Suprapubic skin (tissue), 4 donors: ENCODE results near the gene RPS6KC1. TPM values are rescaled to one million over a fixed set of nuclear protein-coding genes. Genes with fewer than 3 reads are reported as not detected.

Experiments used
- DNase-seq, 2 donors: peaks; one replicate each; pipeline ENCODE4 v3.0.0-alpha.2; 2019; ENCODE audit warnings: low spot score in 2 of 2
- H3K27ac ChIP-seq: fragments of 200-600 bp; sonication (generic); one replicate; pipeline ENCODE4 v1.5.1; 2019
- H3K27me3 ChIP-seq: fragments of 200-600 bp; sonication (generic); one replicate; pipeline ENCODE4 v1.5.1; 2019
- H3K36me3 ChIP-seq: fragments of 200-600 bp; sonication (generic); one replicate; pipeline ENCODE4 v1.5.1; 2019
- H3K4me1 ChIP-seq: fragments of 200-600 bp; sonication (generic); one replicate; pipeline ENCODE4 v1.5.1; 2019
- H3K4me3 ChIP-seq: fragments of 200-600 bp; sonication (generic); one replicate; pipeline ENCODE4 v1.5.1; 2019; ENCODE audit warnings: mild to moderate bottlenecking
- H3K9me3 ChIP-seq: fragments of 200-600 bp; sonication (generic); one replicate; pipeline ENCODE4 v1.5.1; 2019
- EP300 ChIP-seq: sonication (generic); formaldehyde crosslinking; IDR thresholded peaks from one replicate; pipeline ENCODE4 v1.6.1; 2017; ENCODE audit warnings: antibody characterized with exemption
- POLR2A ChIP-seq, 2 donors: fragments of 450-650 bp; IDR thresholded peaks; one replicate each; pipeline ENCODE4 v1.6.1; 2017; ENCODE audit warnings: antibody characterized with exemption in 2 of 2, mild to moderate bottlenecking in 2 of 2, moderate library complexity in 2 of 2
- POLR2AphosphoS5 ChIP-seq, 3 donors: sonication (generic); formaldehyde crosslinking; IDR thresholded peaks; one replicate each; pipeline ENCODE4 v1.6.1; 2017; ENCODE audit warnings: antibody characterized with exemption in 3 of 3
- WGBS: methylation state at CpG from one replicate; pipeline ENCODE4 v1.1.5; 2018; 5-methylcytosine and 5-hydroxymethylcytosine counted together
- total RNA-seq, 4 donors: library from RNA; depleted of rRNA; stranded (reverse); fragments of >200 nt; gene quantifications; one replicate each; pipeline ENCODE4 v1.1.0, GENCODE V29; 2016
- TF ChIP-seq, protein P1 (sequence below), 2 donors: fragments of 200-600 bp in 1 of 2; fragments of 450-650 bp in 1 of 2; sonication (generic) in 1 of 2; IDR thresholded peaks; one replicate each; pipeline ENCODE4 v1.5.1; 2016 to 2019; ENCODE audit warnings: antibody characterized with exemption in 2 of 2, mild to moderate bottlenecking in 1 of 2, moderate library complexity in 1 of 2

RPS6KC1 gene
- total RNA-seq, 4 donors from 2014 or later, result 9.3 to 18.3 (median 14.2) TPM

DNA sequence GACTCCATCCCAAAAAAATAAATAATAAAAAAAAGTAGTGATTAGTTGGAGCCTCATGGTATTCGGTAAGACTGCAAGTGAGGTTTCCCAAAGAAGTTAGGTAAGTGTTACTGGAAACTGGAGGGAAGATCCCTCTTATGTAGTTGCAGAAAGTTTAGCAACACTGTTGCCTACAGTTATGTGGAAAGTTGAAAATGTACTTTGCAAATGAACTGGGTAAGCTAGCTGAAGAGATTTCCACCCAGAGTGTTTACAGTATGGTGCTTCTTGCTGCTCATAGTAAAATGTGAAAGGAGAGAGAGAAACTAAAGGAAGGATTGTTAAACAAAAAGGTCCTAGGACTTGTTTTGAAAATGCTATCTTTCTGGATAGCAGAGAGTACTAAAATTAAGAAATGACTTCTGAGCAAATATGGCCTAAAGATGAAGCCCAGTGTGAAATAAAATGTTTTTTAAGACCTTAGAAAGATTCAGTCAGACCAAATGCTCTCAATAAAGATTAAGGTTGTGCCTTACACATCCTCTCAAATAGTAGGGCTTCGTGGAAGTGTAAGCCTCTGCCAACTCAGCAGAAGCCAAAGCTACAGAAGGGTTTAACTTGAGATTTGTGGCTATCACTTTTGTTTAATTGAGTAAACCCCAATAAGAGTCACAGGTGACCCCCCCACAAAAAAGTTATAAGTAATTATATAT, 31.5 kb downstream of the RPS6KC1 start:
- Histone ChIP-seq H3K36me3 (peaks cover 51% of the 10 kb centered on the region), H3K4me1 (no peaks in the 10 kb centered on the region), H3K9me3 (no peaks in the 10 kb centered on the region), H3K4me3 (no peak overlapping the region), H3K27ac (no peak overlapping the region), H3K27me3 (no peaks in the 10 kb centered on the region)
- TF ChIP-seq POLR2A (IDR thresholded peaks at IDR 0.05) (no peak), EP300 (no peak), POLR2AphosphoS5 (IDR thresholded peaks at IDR 0.05) (no peak)
- TF ChIP-seq, protein P1, sequence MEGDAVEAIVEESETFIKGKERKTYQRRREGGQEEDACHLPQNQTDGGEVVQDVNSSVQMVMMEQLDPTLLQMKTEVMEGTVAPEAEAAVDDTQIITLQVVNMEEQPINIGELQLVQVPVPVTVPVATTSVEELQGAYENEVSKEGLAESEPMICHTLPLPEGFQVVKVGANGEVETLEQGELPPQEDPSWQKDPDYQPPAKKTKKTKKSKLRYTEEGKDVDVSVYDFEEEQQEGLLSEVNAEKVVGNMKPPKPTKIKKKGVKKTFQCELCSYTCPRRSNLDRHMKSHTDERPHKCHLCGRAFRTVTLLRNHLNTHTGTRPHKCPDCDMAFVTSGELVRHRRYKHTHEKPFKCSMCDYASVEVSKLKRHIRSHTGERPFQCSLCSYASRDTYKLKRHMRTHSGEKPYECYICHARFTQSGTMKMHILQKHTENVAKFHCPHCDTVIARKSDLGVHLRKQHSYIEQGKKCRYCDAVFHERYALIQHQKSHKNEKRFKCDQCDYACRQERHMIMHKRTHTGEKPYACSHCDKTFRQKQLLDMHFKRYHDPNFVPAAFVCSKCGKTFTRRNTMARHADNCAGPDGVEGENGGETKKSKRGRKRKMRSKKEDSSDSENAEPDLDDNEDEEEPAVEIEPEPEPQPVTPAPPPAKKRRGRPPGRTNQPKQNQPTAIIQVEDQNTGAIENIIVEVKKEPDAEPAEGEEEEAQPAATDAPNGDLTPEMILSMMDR (IDR thresholded peaks at IDR 0.05), result no peak
- DNase-seq, result no peak
- 91% methylated on average over 2 of the region's 2 CpGs for WGBS

DNA sequence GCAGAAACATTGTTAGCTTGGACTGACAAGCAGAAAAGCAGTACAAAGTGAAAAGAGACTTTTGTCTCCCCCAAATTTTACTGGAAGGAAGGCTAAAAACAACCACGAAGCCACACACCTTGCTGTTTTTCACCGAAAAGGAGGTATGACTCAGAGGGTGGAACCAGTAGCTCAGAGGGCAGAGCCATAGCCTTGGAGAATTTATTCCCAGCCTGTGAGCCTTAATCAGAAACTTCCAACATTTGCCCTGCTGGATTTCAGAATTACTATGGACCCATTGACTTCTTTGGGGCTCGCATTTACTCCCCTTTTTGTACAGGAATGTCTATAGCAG, 32.0 kb downstream of the RPS6KC1 start:
- peaks cover 56% of the 10 kb centered on the region for H3K36me3 ChIP-seq
- H3K4me1 ChIP-seq, result no peaks in the 10 kb centered on the region
- H3K9me3 ChIP-seq, result no peaks in the 10 kb centered on the region
- no peak for TF ChIP-seq EP300
- no peak for TF ChIP-seq POLR2A (IDR thresholded peaks at IDR 0.05)
- TF ChIP-seq, protein P1 (IDR thresholded peaks at IDR 0.05), result no peak
- TF ChIP-seq POLR2AphosphoS5 (IDR thresholded peaks at IDR 0.05), result no peak
- no peak for DNase-seq
- 89% methylated on average over 3 of the region's 3 CpGs for WGBS
- H3K27ac ChIP-seq, result no peak overlapping the region
- no peak overlapping the region for H3K4me3 ChIP-seq
- H3K27me3 ChIP-seq, result no peaks in the 10 kb centered on the region

DNA sequence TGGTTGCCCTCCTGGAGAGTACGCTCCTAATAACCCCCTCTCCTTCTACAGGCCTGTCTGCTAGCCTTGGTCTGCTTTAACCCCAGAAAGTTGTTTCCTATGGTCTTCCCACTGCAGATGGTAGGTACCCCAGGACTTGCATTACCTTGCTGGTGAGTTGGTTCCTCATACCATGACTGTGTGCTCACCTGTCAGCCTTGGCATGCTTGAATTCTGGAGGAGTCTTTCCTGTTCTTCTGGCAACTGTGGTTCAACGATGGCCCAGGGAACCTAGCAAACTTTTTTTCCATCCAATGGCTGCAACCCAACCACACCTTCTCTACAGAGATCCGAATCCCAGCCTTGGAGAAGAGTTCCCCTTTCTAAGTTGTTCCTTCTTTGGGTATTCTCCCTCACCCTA, 36.9 kb downstream of the RPS6KC1 start:
- no peak for DNase-seq
- Histone ChIP-seq H3K4me1 (no peaks in the 10 kb centered on the region), H3K27ac (no peak overlapping the region), H3K9me3 (no peaks in the 10 kb centered on the region), H3K27me3 (no peaks in the 10 kb centered on the region), H3K36me3 (peaks cover 42% of the 10 kb centered on the region), H3K4me3 (no peak overlapping the region)
- no peak for TF ChIP-seq POLR2AphosphoS5 (IDR thresholded peaks at IDR 0.05)
- WGBS, result 82% methylated on average over 3 of the region's 3 CpGs

DNA sequence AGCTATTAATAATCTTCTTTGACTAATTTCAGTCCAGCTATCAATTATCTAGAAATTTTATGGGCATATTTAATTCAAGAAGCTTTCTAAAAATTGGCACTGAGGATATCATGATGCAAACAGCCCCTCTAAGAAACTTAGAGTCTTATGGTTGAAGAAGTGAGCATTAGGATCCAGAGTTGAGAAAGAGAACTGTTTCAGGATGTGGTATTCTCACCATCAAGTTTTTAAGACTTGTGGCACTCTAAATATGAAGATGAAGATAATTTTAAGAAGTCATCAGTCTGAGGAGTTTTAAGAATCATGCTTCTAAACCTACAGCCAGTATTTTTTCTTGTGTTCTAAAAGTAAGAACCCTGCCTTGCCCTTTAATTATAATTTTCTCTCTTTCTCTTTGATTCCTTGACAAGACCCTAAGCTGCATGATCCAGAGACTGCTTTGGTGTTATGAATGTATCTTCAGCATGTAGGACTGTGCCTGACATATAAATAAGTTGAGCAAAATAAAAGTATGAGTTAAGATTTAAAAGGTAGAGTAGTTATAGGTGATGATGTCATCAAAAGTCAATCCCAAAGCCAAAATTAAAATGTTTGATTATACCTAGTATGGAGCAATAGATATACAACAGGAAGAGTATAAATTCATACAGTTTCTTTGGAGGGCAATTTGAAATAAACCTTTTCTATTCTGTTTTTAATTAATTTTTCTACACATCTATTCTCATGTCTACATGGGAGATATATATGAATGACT, 39.1 kb downstream of the RPS6KC1 start:
- no peaks in the 10 kb centered on the region for H3K4me1 ChIP-seq
- H3K27me3 ChIP-seq, result no peaks in the 10 kb centered on the region
- DNase-seq, result no peak
- TF ChIP-seq POLR2A (IDR thresholded peaks at IDR 0.05) (no peak), POLR2AphosphoS5 (IDR thresholded peaks at IDR 0.05) (no peak), EP300 (no peak)
- TF ChIP-seq, protein P1 (IDR thresholded peaks at IDR 0.05), result no peak
- H3K4me3 ChIP-seq, result no peak overlapping the region
- no peak overlapping the region for H3K27ac ChIP-seq
- no peaks in the 10 kb centered on the region for H3K9me3 ChIP-seq
- peaks cover 24% of the 10 kb centered on the region for H3K36me3 ChIP-seq

DNA sequence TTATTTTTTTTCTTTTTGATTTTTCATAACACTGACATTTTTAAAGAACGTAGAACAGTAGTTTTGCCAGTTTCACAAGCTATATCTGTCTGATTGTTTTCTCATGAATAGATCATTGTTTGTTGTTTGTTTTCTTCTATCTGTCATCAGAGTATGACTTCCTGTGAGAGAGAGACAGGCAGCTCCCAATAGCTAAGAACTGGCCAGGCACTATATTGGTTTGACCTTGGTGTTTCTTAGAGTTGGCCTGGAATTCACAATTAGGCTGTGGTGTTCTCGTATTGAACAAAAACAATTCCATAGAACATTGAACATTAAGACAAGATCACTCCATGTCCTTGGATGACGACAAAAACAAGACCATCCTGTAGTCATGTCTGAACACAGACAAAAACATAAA, 43.4 kb downstream of the RPS6KC1 start:
- no peaks in the 10 kb centered on the region for H3K27me3 ChIP-seq
- H3K27ac ChIP-seq, result no peak overlapping the region
- H3K9me3 ChIP-seq, result no peaks in the 10 kb centered on the region
- 83% methylated on average over 3 of the region's 3 CpGs for WGBS
- no peak for DNase-seq
- no peaks in the 10 kb centered on the region for H3K4me1 ChIP-seq
- TF ChIP-seq POLR2AphosphoS5 (IDR thresholded peaks at IDR 0.05), result no peak
- TF ChIP-seq, protein P1 (IDR thresholded peaks at IDR 0.05), result no peak
- no peak for TF ChIP-seq POLR2A (IDR thresholded peaks at IDR 0.05)
- TF ChIP-seq EP300, result no peak
- no peak overlapping the region for H3K4me3 ChIP-seq
- H3K36me3 ChIP-seq, result peaks cover 9% of the 10 kb centered on the region
